ENCODE data around the gene ZDHHC11. TPM values are rescaled to one million over a fixed set of nuclear protein-coding genes. Genes with fewer than 3 reads are reported as not detected.

ZDHHC11 gene
- total and polyA plus RNA-seq, 2 experiments from 2014 or later, result 8.0 to 29.1 TPM

DNA sequence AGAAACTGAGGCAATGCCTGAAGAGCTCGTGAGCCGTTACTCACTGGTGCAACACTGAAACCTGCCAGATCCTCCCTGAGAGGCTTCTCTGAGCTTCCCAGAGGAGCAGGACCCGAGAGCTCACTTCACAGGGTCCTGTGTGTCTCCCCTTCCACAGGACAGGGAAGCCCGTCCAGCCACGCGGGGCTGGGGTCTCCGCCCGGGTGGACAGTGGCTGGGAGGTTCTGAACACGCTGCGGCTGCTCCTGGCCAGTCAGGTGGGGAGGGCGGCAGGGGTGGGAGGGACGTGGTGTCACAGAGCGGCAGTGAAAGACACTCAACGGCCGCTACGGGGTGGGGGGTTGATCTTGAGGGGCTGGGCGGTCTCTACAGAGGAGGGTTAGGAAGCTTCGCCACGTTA, 290 bp upstream of the ZDHHC11 start:
- H3K4me1 ChIP-seq (ENCODE audit: insufficient read depth), result no peaks in the 10 kb centered on the region
- H3K4me2 ChIP-seq, result no peak overlapping the region
- H3K27ac ChIP-seq (ENCODE audit: low read depth), result no peak overlapping the region
- no peaks in the 10 kb centered on the region; the same call in 2 of the 3 replicates for H3K4me1 Mint-ChIP-seq
- peaks cover 8% of the 10 kb centered on the region; the same call in 1 of the 3 replicates for H3K36me3 Mint-ChIP-seq (ENCODE audit: low read depth)
- peaks cover 7% of the 10 kb centered on the region for H3K27me3 Mint-ChIP-seq (ENCODE audit: insufficient read depth, low read depth, poor library complexity)
- no peak overlapping the region for H2AFZ ChIP-seq
- no peak overlapping the region for H3K4me3 Mint-ChIP-seq
- TF ChIP-seq ZNF114 (CRISPR knock-in tag; IDR thresholded peaks at IDR 0.05), result no peak
- TF ChIP-seq, protein P1, sequence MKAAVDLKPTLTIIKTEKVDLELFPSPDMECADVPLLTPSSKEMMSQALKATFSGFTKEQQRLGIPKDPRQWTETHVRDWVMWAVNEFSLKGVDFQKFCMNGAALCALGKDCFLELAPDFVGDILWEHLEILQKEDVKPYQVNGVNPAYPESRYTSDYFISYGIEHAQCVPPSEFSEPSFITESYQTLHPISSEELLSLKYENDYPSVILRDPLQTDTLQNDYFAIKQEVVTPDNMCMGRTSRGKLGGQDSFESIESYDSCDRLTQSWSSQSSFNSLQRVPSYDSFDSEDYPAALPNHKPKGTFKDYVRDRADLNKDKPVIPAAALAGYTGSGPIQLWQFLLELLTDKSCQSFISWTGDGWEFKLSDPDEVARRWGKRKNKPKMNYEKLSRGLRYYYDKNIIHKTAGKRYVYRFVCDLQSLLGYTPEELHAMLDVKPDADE (IDR thresholded peaks at IDR 0.05), result no peak
- no peak for TF ChIP-seq EZH2 (IDR thresholded peaks at IDR 0.05; ENCODE audit: low read depth, unreplicated experiment)
- TF ChIP-seq, protein P2, sequence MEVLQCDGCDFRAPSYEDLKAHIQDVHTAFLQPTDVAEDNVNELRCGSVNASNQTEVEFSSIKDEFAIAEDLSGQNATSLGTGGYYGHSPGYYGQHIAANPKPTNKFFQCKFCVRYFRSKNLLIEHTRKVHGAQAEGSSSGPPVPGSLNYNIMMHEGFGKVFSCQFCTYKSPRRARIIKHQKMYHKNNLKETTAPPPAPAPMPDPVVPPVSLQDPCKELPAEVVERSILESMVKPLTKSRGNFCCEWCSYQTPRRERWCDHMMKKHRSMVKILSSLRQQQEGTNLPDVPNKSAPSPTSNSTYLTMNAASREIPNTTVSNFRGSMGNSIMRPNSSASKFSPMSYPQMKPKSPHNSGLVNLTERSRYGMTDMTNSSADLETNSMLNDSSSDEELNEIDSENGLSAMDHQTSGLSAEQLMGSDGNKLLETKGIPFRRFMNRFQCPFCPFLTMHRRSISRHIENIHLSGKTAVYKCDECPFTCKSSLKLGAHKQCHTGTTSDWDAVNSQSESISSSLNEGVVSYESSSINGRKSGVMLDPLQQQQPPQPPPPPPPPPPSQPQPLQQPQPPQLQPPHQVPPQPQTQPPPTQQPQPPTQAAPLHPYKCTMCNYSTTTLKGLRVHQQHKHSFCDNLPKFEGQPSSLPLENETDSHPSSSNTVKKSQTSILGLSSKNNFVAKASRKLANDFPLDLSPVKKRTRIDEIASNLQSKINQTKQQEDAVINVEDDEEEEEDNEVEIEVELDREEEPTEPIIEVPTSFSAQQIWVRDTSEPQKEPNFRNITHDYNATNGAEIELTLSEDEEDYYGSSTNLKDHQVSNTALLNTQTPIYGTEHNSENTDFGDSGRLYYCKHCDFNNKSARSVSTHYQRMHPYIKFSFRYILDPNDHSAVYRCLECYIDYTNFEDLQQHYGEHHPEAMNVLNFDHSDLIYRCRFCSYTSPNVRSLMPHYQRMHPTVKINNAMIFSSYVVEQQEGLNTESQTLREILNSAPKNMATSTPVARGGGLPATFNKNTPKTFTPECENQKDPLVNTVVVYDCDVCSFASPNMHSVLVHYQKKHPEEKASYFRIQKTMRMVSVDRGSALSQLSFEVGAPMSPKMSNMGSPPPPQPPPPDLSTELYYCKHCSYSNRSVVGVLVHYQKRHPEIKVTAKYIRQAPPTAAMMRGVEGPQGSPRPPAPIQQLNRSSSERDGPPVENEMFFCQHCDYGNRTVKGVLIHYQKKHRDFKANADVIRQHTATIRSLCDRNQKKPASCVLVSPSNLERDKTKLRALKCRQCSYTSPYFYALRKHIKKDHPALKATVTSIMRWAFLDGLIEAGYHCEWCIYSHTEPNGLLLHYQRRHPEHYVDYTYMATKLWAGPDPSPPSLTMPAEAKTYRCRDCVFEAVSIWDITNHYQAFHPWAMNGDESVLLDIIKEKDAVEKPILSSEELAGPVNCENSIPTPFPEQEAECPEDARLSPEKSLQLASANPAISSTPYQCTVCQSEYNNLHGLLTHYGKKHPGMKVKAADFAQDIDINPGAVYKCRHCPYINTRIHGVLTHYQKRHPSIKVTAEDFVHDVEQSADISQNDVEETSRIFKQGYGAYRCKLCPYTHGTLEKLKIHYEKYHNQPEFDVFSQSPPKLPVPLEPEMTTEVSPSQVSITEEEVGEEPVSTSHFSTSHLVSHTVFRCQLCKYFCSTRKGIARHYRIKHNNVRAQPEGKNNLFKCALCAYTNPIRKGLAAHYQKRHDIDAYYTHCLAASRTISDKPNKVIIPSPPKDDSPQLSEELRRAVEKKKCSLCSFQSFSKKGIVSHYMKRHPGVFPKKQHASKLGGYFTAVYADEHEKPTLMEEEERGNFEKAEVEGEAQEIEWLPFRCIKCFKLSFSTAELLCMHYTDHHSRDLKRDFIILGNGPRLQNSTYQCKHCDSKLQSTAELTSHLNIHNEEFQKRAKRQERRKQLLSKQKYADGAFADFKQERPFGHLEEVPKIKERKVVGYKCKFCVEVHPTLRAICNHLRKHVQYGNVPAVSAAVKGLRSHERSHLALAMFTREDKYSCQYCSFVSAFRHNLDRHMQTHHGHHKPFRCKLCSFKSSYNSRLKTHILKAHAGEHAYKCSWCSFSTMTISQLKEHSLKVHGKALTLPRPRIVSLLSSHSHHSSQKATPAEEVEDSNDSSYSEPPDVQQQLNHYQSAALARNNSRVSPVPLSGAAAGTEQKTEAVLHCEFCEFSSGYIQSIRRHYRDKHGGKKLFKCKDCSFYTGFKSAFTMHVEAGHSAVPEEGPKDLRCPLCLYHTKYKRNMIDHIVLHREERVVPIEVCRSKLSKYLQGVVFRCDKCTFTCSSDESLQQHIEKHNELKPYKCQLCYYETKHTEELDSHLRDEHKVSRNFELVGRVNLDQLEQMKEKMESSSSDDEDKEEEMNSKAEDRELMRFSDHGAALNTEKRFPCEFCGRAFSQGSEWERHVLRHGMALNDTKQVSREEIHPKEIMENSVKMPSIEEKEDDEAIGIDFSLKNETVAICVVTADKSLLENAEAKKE (CRISPR knock-in tag; IDR thresholded peaks at IDR 0.05), result no peak
- TF ChIP-seq, protein P3, sequence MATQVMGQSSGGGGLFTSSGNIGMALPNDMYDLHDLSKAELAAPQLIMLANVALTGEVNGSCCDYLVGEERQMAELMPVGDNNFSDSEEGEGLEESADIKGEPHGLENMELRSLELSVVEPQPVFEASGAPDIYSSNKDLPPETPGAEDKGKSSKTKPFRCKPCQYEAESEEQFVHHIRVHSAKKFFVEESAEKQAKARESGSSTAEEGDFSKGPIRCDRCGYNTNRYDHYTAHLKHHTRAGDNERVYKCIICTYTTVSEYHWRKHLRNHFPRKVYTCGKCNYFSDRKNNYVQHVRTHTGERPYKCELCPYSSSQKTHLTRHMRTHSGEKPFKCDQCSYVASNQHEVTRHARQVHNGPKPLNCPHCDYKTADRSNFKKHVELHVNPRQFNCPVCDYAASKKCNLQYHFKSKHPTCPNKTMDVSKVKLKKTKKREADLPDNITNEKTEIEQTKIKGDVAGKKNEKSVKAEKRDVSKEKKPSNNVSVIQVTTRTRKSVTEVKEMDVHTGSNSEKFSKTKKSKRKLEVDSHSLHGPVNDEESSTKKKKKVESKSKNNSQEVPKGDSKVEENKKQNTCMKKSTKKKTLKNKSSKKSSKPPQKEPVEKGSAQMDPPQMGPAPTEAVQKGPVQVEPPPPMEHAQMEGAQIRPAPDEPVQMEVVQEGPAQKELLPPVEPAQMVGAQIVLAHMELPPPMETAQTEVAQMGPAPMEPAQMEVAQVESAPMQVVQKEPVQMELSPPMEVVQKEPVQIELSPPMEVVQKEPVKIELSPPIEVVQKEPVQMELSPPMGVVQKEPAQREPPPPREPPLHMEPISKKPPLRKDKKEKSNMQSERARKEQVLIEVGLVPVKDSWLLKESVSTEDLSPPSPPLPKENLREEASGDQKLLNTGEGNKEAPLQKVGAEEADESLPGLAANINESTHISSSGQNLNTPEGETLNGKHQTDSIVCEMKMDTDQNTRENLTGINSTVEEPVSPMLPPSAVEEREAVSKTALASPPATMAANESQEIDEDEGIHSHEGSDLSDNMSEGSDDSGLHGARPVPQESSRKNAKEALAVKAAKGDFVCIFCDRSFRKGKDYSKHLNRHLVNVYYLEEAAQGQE (IDR thresholded peaks at IDR 0.05; ENCODE audit: unreplicated experiment), result no peak
- no peak for TF ChIP-seq JUNB (IDR thresholded peaks at IDR 0.05; ENCODE audit: unreplicated experiment)
- no peak for TF ChIP-seq STAT1 (IDR thresholded peaks at IDR 0.05; ENCODE audit: unreplicated experiment)
- TF ChIP-seq, protein P4, sequence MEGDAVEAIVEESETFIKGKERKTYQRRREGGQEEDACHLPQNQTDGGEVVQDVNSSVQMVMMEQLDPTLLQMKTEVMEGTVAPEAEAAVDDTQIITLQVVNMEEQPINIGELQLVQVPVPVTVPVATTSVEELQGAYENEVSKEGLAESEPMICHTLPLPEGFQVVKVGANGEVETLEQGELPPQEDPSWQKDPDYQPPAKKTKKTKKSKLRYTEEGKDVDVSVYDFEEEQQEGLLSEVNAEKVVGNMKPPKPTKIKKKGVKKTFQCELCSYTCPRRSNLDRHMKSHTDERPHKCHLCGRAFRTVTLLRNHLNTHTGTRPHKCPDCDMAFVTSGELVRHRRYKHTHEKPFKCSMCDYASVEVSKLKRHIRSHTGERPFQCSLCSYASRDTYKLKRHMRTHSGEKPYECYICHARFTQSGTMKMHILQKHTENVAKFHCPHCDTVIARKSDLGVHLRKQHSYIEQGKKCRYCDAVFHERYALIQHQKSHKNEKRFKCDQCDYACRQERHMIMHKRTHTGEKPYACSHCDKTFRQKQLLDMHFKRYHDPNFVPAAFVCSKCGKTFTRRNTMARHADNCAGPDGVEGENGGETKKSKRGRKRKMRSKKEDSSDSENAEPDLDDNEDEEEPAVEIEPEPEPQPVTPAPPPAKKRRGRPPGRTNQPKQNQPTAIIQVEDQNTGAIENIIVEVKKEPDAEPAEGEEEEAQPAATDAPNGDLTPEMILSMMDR (conservative IDR thresholded peaks at IDR 0.05; ENCODE audit: low read depth in 2 of 2), result no peak
- no peak for TF ChIP-seq CREB1 (CRISPR knock-in tag; IDR thresholded peaks at IDR 0.05; ENCODE audit: low read depth)
- H3F3A ChIP-seq (replicated peaks; ENCODE audit: low read depth), result no peaks in the 10 kb centered on the region
- no peak for ATAC-seq
- H3K27ac Mint-ChIP-seq, result no peak overlapping the region
- no peaks in the 10 kb centered on the region for H3K79me2 ChIP-seq (replicated peaks; ENCODE audit: insufficient read depth)
- no peaks in the 10 kb centered on the region for H3K36me3 ChIP-seq (ENCODE audit: insufficient read depth)
- H4K20me1 ChIP-seq (replicated peaks; ENCODE audit: insufficient read depth), result no peaks in the 10 kb centered on the region
- no peaks in the 10 kb centered on the region for H3K9me2 ChIP-seq (ENCODE audit: insufficient read depth)
- no peaks in the 10 kb centered on the region; the same call in 2 of the 3 replicates for H3K9me3 Mint-ChIP-seq
- no peak for DNase-seq (ENCODE audit: low spot score)
- H3K4me3 ChIP-seq, result no peak overlapping the region
- no peaks in the 10 kb centered on the region for H3K27me3 ChIP-seq (ENCODE audit: insufficient read depth)
